ENCODE data around the gene PACS1.
A peak's percentile ranks its signal among the peaks of the same experiment; 100 is the strongest.

PACS1 gene

DNA sequence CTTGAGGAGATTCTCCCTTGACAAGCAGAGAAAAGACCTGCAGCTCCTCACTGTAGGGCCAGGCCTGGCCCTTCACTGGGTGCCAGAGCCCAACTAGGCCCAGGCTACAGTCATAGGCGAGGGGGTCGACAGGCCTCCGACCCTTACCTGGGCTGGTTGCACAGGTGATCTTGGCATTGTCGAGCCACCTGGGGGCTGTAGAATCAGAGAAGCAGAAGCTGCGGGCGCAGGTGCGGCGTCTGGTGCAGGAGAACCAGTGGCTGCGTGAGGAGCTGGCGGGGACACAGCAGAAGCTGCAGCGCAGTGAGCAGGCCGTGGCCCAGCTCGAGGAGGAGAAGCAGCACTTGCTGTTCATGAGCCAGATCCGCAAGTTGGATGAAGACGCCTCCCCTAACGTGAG, 191.5 kb downstream of the PACS1 start:
- H3K4me1 Mint-ChIP-seq (ENCODE audit: low read depth) = peaks cover 13% of the 10 kb centered on the region
- H3K4me3 Mint-ChIP-seq = no peak overlapping the region
- H3K27me3 Mint-ChIP-seq (ENCODE audit: low read depth) = no peaks in the 10 kb centered on the region
- DNase-seq (ENCODE audit: low spot score) = no peak
- no peaks in the 10 kb centered on the region for H3K9me3 Mint-ChIP-seq
- peaks cover 31% of the 10 kb centered on the region for H3K36me3 Mint-ChIP-seq (ENCODE audit: low read depth)
- no peak overlapping the region for H3K27ac Mint-ChIP-seq

DNA sequence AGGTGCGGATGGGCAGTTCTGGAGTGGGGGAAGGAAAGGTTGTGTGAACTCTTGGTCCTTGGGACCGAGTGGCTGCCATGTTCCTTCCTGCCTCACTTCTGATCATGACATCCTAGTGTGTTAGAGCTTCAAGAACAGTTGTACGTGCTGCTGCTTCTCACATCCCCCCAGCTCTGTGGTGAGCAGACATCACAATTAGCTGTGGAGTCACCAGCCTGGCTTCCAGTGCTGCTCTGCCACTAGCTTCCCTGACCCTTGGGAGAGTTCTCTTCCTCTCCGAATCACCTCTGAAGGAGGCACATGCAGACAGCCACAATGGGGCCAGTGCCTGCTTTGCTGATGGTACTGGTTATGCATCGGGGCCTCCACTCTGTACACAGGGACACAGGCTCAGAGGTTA, 192.1 kb downstream of the PACS1 start:
- peaks cover 34% of the 10 kb centered on the region for H3K36me3 Mint-ChIP-seq (ENCODE audit: low read depth)
- H3K4me1 Mint-ChIP-seq (ENCODE audit: low read depth) = peaks cover 14% of the 10 kb centered on the region
- H3K27ac Mint-ChIP-seq = no peak overlapping the region
- H3K9me3 Mint-ChIP-seq = no peaks in the 10 kb centered on the region
- no peak overlapping the region for H3K4me3 Mint-ChIP-seq
- no peak for DNase-seq (ENCODE audit: low spot score)
- no peaks in the 10 kb centered on the region for H3K27me3 Mint-ChIP-seq (ENCODE audit: low read depth)

DNA sequence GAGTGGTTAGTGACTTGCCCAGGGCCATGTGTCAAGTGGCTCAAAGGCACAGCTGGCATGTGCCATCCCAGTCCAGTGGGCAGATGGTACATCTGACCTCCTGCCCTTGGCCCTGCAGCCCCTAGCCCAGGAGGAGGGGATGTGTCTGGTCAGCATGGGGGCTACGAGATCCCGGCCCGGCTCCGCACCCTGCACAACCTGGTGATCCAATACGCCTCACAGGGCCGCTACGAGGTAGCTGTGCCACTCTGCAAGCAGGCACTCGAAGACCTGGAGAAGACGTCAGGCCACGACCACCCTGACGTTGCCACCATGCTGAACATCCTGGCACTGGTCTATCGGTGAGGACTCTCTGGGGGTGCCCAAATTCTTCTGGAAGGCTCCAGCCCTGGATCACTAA, 192.6 kb downstream of the PACS1 start:
- Mint-ChIP-seq H3K27ac (no peak overlapping the region), H3K9me3 (no peaks in the 10 kb centered on the region), H3K36me3 (ENCODE audit: low read depth) (peaks cover 35% of the 10 kb centered on the region), H3K4me1 (ENCODE audit: low read depth) (peaks cover 16% of the 10 kb centered on the region), H3K27me3 (ENCODE audit: low read depth) (no peaks in the 10 kb centered on the region), H3K4me3 (no peak overlapping the region)
- no peak for DNase-seq (ENCODE audit: low spot score)

DNA sequence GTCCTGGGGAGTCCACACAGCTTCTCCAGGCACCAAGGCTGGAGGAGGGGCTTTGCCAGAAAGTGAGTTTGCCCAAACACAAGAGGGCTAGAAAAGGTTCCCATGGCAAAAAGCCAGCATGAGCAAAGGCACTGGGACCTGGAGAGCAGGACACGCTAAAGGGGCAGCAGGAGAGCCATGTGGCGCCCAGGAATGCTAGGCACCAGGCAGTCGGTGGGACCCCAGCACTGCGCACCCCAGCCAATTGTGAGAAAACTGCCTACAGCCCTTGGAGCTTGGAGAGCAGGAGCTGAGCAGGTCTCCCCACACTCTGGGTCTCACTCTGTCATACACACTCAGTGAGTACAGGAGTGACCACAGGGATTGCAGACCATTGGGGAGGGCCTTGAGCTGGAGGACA, 193.2 kb downstream of the PACS1 start:
- H3K27ac Mint-ChIP-seq = no peak overlapping the region

DNA sequence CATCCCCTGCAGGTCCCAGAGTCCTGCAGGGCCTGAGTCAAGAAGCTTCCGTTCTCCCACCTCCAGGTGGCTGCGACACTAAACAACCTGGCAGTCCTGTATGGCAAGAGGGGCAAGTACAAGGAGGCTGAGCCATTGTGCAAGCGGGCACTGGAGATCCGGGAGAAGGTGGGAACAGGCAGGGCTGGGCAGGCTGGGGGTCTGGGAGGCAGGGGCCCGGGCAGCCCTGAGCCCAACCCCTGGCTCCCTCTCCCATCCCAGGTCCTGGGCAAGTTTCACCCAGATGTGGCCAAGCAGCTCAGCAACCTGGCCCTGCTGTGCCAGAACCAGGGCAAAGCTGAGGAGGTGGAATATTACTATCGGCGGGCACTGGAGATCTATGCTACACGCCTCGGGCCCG, 193.7 kb downstream of the PACS1 start:
- no peak overlapping the region for H3K27ac Mint-ChIP-seq
- no peaks in the 10 kb centered on the region for H3K27me3 Mint-ChIP-seq (ENCODE audit: low read depth)
- no peak for DNase-seq (ENCODE audit: low spot score)
- peaks cover 17% of the 10 kb centered on the region for H3K4me1 Mint-ChIP-seq (ENCODE audit: low read depth)
- H3K36me3 Mint-ChIP-seq (ENCODE audit: low read depth) = peaks cover 33% of the 10 kb centered on the region
- H3K9me3 Mint-ChIP-seq = no peaks in the 10 kb centered on the region
- no peak overlapping the region for H3K4me3 Mint-ChIP-seq

More for the DNA sequence above, 193.2 kb downstream of the PACS1 start:
- peaks cover 35% of the 10 kb centered on the region for H3K36me3 Mint-ChIP-seq (ENCODE audit: low read depth)
- H3K4me3 Mint-ChIP-seq = no peak overlapping the region
- no peak for DNase-seq (ENCODE audit: low spot score)
- H3K4me1 Mint-ChIP-seq (ENCODE audit: low read depth) = peaks cover 19% of the 10 kb centered on the region
- H3K27me3 Mint-ChIP-seq (ENCODE audit: low read depth) = no peaks in the 10 kb centered on the region
- no peaks in the 10 kb centered on the region for H3K9me3 Mint-ChIP-seq

DNA sequence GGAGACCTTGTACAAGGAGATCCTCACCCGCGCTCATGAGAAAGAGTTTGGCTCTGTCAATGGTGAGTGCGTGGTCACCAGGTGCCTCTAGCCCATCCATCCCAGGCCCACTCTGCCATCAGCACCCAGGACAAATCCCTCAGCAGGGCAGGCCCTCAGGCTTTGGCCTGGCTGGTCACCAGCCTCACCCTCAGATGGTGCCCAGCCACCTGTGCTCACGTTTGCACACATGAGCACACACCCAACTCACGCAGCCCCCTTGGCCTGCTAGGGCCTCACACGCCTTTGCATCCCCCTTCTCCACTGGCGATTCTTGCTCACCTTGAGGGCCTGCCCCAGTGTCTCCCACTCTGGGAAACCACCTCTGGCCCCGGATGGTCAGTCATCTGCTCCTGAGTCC, 194.3 kb downstream of the PACS1 start:
- no peak overlapping the region for H3K27ac Mint-ChIP-seq
- peaks cover 30% of the 10 kb centered on the region for H3K36me3 Mint-ChIP-seq (ENCODE audit: low read depth)
- DNase-seq (ENCODE audit: low spot score) = no peak
- H3K4me1 Mint-ChIP-seq (ENCODE audit: low read depth) = peaks cover 14% of the 10 kb centered on the region
- no peak overlapping the region for H3K4me3 Mint-ChIP-seq
- H3K9me3 Mint-ChIP-seq = no peaks in the 10 kb centered on the region
- no peaks in the 10 kb centered on the region for H3K27me3 Mint-ChIP-seq (ENCODE audit: low read depth)

DNA sequence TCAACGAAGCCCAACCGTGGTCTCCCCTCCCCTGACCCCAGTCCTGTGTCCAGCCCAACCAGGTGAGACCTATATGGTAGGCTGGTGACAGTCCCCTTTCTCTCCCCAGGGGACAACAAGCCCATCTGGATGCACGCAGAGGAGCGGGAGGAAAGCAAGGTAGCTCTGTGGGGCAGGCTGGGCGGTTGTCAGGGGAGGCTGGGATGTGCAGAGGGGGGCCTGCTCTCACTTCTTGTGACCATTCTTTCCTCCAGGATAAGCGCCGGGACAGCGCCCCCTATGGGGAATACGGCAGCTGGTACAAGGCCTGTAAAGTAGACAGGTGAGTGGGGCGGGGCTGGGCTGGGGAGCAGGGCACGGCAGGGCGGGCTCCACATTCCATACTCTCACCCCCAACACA, 194.8 kb downstream of the PACS1 start:
- H3K27ac Mint-ChIP-seq = no peak overlapping the region

DNA sequence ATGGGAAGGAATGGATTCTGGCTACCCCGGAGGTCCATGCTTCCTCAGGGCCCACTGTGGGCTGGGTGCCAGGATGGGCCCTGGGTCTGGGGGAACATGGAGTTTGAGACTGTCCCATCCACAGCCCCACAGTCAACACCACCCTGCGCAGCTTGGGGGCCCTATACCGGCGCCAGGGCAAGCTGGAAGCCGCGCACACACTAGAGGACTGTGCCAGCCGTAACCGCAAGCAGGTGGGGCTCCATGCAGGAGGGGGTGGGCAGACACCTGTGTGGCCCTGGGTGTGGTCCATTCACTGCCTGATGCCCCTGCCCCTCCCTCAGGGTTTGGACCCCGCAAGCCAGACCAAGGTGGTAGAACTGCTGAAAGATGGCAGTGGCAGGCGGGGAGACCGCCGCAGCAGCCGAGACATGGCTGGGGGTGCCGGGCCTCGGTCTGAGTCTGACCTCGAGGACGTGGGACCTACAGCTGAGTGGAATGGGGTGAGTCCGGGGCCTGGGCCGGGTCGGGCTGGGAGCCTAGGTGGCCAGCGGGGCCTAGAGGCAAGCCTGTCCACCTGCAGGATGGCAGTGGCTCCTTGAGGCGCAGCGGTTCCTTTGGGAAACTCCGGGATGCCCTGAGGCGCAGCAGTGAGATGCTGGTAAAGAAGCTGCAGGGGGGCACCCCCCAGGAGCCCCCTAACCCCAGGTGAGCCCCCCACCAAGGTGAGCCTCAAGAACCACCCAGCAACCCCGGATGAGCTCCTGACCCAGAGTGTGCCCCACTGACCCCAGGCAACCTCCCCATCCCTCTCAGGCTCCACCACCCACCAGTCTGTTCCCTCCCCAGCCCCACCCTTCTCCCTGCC, 195.7 kb downstream of the PACS1 start:
- no peaks in the 10 kb centered on the region for H3K9me3 Mint-ChIP-seq
- peaks cover 27% of the 10 kb centered on the region for H3K36me3 Mint-ChIP-seq (ENCODE audit: low read depth)
- H3K27me3 Mint-ChIP-seq (ENCODE audit: low read depth) = no peaks in the 10 kb centered on the region
- peaks cover 23% of the 10 kb centered on the region for H3K4me1 Mint-ChIP-seq (ENCODE audit: low read depth)
- no peak overlapping the region for H3K4me3 Mint-ChIP-seq
- DNase-seq (ENCODE audit: low spot score) = no peak
- H3K27ac Mint-ChIP-seq = no peak overlapping the region

More for the DNA sequence above, 194.8 kb downstream of the PACS1 start:
- H3K27me3 Mint-ChIP-seq (ENCODE audit: low read depth) = no peaks in the 10 kb centered on the region
- peaks cover 17% of the 10 kb centered on the region for H3K4me1 Mint-ChIP-seq (ENCODE audit: low read depth)
- no peaks in the 10 kb centered on the region for H3K9me3 Mint-ChIP-seq
- H3K36me3 Mint-ChIP-seq (ENCODE audit: low read depth) = peaks cover 28% of the 10 kb centered on the region
- no peak for DNase-seq (ENCODE audit: low spot score)
- no peak overlapping the region for H3K4me3 Mint-ChIP-seq

DNA sequence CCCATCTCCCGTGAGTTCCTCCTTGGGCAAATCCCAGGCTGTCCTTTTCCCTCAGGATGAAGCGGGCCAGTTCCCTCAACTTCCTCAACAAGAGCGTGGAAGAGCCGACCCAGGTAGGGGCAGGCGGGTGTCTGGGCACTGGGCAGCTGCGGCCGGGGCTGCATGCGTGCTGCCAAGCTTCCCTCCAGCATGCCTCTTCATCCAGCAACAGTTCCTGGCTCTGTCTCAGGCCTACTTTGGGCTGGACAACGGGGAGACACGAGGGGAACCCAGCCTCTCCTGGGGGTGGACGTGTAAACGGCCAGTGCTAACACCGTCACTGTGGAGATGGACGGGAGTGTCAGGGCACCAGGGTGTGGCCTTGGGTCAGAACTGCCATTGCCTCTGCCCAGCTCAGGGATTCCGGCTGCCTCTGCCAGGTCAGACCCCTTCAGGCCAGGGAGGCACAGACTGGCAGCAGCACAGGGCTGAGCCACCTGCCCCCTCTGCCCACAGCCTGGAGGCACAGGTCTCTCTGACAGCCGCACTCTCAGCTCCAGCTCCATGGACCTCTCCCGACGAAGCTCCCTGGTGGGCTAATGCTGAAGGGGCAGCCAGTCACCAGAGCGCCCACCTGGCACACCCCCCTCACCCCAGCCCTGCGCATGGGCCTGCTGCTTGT, 196.4 kb downstream of the PACS1 start:
- Mint-ChIP-seq H3K36me3 (ENCODE audit: low read depth) (peaks cover 29% of the 10 kb centered on the region), H3K9me3 (no peaks in the 10 kb centered on the region), H3K27ac (peak overlapping the region; percentile 58), H3K27me3 (ENCODE audit: low read depth) (no peaks in the 10 kb centered on the region), H3K4me3 (peak overlapping the region; percentile 99), H3K4me1 (ENCODE audit: low read depth) (peaks cover 24% of the 10 kb centered on the region)
- DNase-seq (ENCODE audit: low spot score) = no peak

DNA sequence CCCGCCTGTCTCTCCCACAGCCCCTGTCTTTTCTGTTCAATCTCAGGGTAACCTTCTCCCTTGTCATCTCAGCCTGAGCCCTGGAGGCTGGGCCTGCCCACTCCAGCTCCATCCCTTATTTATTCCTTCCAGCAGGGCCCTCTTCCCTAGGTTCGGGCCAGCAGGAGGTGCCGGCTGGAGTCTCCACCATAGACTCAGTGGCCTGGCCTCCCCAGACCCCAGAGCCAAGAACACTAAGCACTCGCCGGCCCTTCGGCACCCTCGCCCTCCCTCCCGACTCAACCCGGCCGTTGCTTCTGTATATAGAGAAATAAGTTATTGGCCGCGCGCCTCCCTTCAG, 196.9 kb downstream of the PACS1 start:
- H3K4me3 Mint-ChIP-seq = peak overlapping the region; percentile 99
- peaks cover 31% of the 10 kb centered on the region for H3K36me3 Mint-ChIP-seq (ENCODE audit: low read depth)
- no peak for DNase-seq (ENCODE audit: low spot score)
- no peaks in the 10 kb centered on the region for H3K27me3 Mint-ChIP-seq (ENCODE audit: low read depth)
- H3K9me3 Mint-ChIP-seq = no peaks in the 10 kb centered on the region
- peak overlapping the region; percentile 58 for H3K27ac Mint-ChIP-seq
- H3K4me1 Mint-ChIP-seq (ENCODE audit: low read depth) = peaks cover 24% of the 10 kb centered on the region

DNA sequence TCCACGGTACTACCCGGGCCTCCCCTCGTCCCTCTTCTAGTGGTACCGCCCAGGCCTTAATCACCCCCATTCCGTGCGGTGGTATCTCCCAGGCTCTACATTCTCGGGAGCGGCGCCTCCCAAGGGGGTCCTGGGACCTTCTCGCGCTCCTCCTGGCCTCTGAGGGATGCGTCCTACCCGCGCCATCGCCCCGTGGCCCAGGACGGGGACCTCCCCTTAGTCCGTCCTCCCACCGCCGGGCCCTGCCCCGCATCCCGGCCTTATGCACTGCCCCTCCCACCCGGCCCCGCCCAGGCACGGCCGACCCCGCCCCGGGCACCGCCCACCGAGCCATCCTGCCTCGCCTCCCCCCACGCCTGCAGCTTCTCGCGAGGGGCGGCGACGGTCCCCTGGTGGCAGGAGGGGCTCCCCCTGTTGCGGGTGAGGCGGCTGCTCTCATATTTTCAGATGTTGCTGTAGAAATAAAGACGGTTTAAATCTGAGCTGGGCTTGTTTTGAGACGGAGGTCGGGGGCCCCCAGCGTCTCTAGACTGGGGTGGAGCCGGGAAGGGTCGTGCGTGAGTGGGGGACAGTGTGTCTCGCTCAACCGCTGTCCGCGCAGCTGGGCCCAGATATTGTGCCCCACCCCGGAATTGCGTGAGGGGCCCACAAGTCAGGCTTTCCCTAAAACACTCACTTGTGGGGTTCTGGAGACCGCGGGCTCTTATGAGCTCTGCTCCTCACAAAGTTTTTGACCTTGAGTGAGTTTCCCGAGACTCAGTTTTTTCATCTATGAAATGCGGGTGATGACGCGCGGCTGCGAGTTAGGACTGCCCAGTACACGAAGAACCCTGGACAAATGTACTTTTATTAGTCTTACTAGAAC, 197.5 kb downstream of the PACS1 start:
- H3K4me1 Mint-ChIP-seq (ENCODE audit: low read depth) = peaks cover 25% of the 10 kb centered on the region
- H3K27me3 Mint-ChIP-seq (ENCODE audit: low read depth) = no peaks in the 10 kb centered on the region
- peak overlapping the region; percentile 96 for H3K27ac Mint-ChIP-seq
- H3K4me3 Mint-ChIP-seq = peak overlapping the region; percentile 99
- H3K36me3 Mint-ChIP-seq (ENCODE audit: low read depth) = peaks cover 32% of the 10 kb centered on the region
- H3K9me3 Mint-ChIP-seq = no peaks in the 10 kb centered on the region
- DNase-seq (ENCODE audit: low spot score) = peak; percentile 78

DNA sequence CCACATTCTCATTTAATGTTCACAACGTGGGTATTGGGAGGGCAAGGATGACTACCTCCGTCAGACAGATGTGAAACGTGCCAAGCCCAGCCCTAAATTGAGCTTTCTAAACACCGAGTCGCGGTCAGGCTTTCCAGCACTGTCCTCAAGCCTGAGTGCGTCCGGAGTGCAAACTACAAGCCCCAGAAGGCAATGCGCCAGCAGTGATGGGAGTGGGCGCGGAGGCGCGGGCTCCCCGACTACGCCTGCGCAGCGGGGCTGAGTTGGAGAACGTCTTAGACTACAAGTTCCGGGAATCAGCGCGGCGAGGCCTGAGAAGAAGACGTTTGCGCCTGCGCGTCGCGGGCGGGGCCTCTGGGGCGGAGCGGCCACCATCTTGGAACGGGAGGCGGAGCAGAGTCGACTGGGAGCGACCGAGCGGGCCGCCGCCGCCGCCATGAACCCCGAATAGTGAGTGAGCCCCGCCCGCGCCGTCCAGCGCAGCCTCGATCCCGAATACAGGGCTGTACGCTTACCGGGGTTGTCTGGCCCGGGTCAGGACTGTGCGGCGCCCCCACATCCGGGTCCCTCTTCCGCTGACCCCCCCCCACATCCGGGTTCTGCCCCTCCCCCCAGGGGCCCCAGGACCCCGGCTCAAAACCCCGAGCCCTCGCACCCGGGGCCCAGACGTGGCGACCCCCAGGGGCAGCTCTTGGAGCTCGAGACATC, 198.3 kb downstream of the PACS1 start, which contains the start of gene RAB1B:
Gene RAB1B, plus strand, starts transcription at position 396 of the 708 bp plus-strand sequence. Its CDS starts 41 bp downstream, at position 437.
- DNase-seq (ENCODE audit: low spot score) = peak; percentile 100
- H3K36me3 Mint-ChIP-seq (ENCODE audit: low read depth) = peaks cover 36% of the 10 kb centered on the region
- no peaks in the 10 kb centered on the region for H3K9me3 Mint-ChIP-seq
- peak within 1 kb of the TSS; percentile 96 for H3K27ac Mint-ChIP-seq
- peaks cover 26% of the 10 kb centered on the region for H3K4me1 Mint-ChIP-seq (ENCODE audit: low read depth)
- H3K4me3 Mint-ChIP-seq = peak within 1 kb of the TSS; percentile 99
- no peaks in the 10 kb centered on the region for H3K27me3 Mint-ChIP-seq (ENCODE audit: low read depth)
